DND-41 (cell line): ENCODE measurements around the gene PDE4D.

Experiments used
- ATAC-seq: fragments of 200-7000 bp; cut with Tn5 transposase; 3 replicates; pipeline ENCODE4 v1.9.1; 2021; ENCODE audit warnings: low read depth; ENCODE audit not compliant: insufficient read depth
- DNase-seq: peaks from one replicate; pipeline ENCODE4 v3.0.0-alpha.2; 2020
- H2AFZ ChIP-seq: 2 replicates; pipeline ENCODE4 v1.6.0; 2012; ENCODE audit warnings: low read depth, low read length
- H3K27ac ChIP-seq: 2 replicates; pipeline ENCODE4 v1.5.1; 2012; ENCODE audit warnings: low read length, inconsistent platforms
- H3K27me3 ChIP-seq: fragments of 200-600 bp; sonication (generic); 2 replicates; pipeline ENCODE4 v1.6.0; 2012; ENCODE audit warnings: low read length, mild to moderate bottlenecking, inconsistent platforms; ENCODE audit not compliant: insufficient read depth, poor library complexity
- H3K36me3 ChIP-seq: 2 replicates; pipeline ENCODE4 v1.5.1; 2012; ENCODE audit warnings: low read length, inconsistent platforms; ENCODE audit not compliant: insufficient read depth
- H3K4me1 ChIP-seq: 2 replicates; pipeline ENCODE4 v1.5.1; 2012; ENCODE audit warnings: mild to moderate bottlenecking, low read length; ENCODE audit not compliant: insufficient read depth
- H3K4me2 ChIP-seq: 2 replicates; pipeline ENCODE4 v1.6.0; 2012; ENCODE audit warnings: mild to moderate bottlenecking, moderate library complexity, low read length, inconsistent platforms; ENCODE audit not compliant: insufficient read depth
- H3K4me3 ChIP-seq, 2 experiments: fragments of 200-600 bp in 1 of 2; shearing (Covaris generic) in 1 of 2; 2 replicates each; pipeline ENCODE4 v1.5.1; 2012 to 2016; ENCODE audit warnings: inconsistent platforms in 2 of 2, low read length in 2 of 2, mild to moderate bottlenecking in 2 of 2, low read depth in 1 of 2, moderate library complexity in 1 of 2
- H3K79me2 ChIP-seq: 2 replicates; pipeline ENCODE4 v1.6.0; 2012; ENCODE audit warnings: low read length, inconsistent platforms; ENCODE audit not compliant: insufficient read depth
- H3K9ac ChIP-seq: 2 replicates; pipeline ENCODE4 v1.6.0; 2012; ENCODE audit warnings: low read depth, mild to moderate bottlenecking, inconsistent platforms, low read length, moderate library complexity
- H3K9me3 ChIP-seq: 2 replicates; pipeline ENCODE4 v1.5.1; 2012; ENCODE audit warnings: low read length, moderate library complexity, mild to moderate bottlenecking, inconsistent platforms; ENCODE audit not compliant: insufficient read depth, severe bottlenecking
- H4K20me1 ChIP-seq: 2 replicates; pipeline ENCODE4 v1.6.0; 2012; ENCODE audit warnings: low read length; ENCODE audit not compliant: insufficient read depth
- EZH2 ChIP-seq: IDR thresholded peaks from 3 replicates; pipeline ENCODE4 v1.6.1; 2012; ENCODE audit warnings: borderline replicate concordance, low read depth, mild to moderate bottlenecking, moderate library complexity, low read length, inconsistent platforms; ENCODE audit not compliant: severe bottlenecking
- TF ChIP-seq, protein P1 (sequence below): IDR thresholded peaks from 2 replicates; pipeline ENCODE4 v1.5.1; 2012; ENCODE audit warnings: borderline replicate concordance, low read length, moderate library complexity, mild to moderate bottlenecking; ENCODE audit not compliant: poor library complexity, severe bottlenecking; ENCODE audit errors: extremely low read depth

The PDE4D gene

DNA sequence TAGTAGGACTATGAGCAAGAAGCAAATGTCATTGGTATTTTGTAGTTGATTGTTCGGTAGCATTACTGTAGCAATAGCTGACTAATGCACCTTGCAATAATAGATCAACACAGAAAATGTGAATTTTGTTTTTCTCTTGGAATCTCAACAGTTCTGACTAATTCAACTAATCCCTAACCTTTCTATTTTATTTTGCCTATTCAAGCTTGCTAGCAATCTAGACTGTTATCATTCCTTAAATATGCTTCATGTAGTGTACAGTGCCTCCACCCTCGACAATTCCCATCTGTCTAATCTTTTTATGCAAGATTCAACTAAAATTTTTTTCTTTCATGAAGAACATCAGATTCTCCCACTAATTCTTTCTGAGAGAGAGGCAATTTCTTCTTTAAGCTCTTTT is 570.6 kb downstream of the PDE4D start:
- TF ChIP-seq, protein P1, sequence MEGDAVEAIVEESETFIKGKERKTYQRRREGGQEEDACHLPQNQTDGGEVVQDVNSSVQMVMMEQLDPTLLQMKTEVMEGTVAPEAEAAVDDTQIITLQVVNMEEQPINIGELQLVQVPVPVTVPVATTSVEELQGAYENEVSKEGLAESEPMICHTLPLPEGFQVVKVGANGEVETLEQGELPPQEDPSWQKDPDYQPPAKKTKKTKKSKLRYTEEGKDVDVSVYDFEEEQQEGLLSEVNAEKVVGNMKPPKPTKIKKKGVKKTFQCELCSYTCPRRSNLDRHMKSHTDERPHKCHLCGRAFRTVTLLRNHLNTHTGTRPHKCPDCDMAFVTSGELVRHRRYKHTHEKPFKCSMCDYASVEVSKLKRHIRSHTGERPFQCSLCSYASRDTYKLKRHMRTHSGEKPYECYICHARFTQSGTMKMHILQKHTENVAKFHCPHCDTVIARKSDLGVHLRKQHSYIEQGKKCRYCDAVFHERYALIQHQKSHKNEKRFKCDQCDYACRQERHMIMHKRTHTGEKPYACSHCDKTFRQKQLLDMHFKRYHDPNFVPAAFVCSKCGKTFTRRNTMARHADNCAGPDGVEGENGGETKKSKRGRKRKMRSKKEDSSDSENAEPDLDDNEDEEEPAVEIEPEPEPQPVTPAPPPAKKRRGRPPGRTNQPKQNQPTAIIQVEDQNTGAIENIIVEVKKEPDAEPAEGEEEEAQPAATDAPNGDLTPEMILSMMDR: no peak
- Histone ChIP-seq H4K20me1 (no peaks in the 10 kb centered on the region), H3K9me3 (no peaks in the 10 kb centered on the region), H3K36me3 (no peaks in the 10 kb centered on the region), H2AFZ (no peak overlapping the region), H3K27ac (no peak overlapping the region), H3K4me2 (no peak overlapping the region), H3K9ac (no peak overlapping the region), H3K79me2 (no peaks in the 10 kb centered on the region), H3K27me3 (no peaks in the 10 kb centered on the region), H3K4me1 (no peaks in the 10 kb centered on the region), H3K4me3 (no peak overlapping the region)
- ATAC-seq: no peak
- DNase-seq: no peak

DNA sequence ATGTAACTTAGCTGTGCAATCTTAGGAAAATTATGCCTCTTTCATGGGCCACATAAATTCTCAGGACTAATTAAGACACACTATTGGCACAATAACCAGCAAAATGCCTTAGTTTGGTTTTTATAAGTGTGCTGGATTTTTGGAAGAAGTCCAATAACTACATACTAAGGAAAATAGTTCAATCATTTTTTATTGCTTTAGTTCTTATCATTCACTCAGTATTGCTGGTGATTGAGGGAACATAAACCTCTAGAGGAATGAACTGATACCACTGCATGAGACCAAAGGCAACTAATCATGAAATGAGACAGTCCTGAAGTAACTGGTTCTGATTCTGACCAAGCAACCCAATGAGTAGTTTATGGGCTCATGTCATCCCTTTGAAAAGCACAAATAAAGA is 571.5 kb downstream of the PDE4D start:
- H3K4me3 ChIP-seq: no peak overlapping the region
- H3K4me2 ChIP-seq: no peak overlapping the region
- no peak overlapping the region for H3K27ac ChIP-seq
- no peaks in the 10 kb centered on the region for H3K79me2 ChIP-seq
- H3K9me3 ChIP-seq: no peaks in the 10 kb centered on the region
- H3K36me3 ChIP-seq: no peaks in the 10 kb centered on the region
- no peak for TF ChIP-seq EZH2
- TF ChIP-seq, protein P1: no peak
- DNase-seq: no peak
- no peak for ATAC-seq
- no peaks in the 10 kb centered on the region for H3K27me3 ChIP-seq
- no peak overlapping the region for H3K9ac ChIP-seq
- H2AFZ ChIP-seq: no peak overlapping the region
- no peaks in the 10 kb centered on the region for H3K4me1 ChIP-seq
- H4K20me1 ChIP-seq: no peaks in the 10 kb centered on the region

DNA sequence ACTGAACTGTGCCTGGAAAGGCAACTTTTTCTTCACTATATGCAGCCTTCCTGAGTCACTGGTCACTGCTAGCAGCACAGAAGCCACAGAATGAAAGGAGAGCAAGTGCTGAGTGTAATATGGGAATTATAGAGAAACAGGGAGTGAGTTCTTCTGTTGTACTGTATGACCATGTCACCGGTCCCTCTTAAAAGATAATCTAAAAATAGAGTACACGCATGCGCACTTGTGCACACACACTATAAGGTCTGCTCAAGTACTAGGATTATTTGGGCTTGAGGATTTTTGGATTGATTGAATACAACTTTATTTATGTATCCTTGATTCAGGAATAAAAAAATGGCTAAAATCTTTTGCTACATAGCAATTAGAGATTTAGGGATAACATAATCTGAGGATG is 571.9 kb downstream of the PDE4D start:
- DNase-seq (no peak), ATAC-seq (no peak)
- Histone ChIP-seq H3K27ac (no peak overlapping the region), H3K27me3 (no peaks in the 10 kb centered on the region), H3K4me2 (no peak overlapping the region), H3K9me3 (no peaks in the 10 kb centered on the region), H3K79me2 (no peaks in the 10 kb centered on the region), H3K4me1 (no peaks in the 10 kb centered on the region), H3K9ac (no peak overlapping the region), H4K20me1 (no peaks in the 10 kb centered on the region), H3K36me3 (no peaks in the 10 kb centered on the region), H2AFZ (no peak overlapping the region), H3K4me3 (no peak overlapping the region)
- TF ChIP-seq, protein P1: no peak
- TF ChIP-seq EZH2: no peak

DNA sequence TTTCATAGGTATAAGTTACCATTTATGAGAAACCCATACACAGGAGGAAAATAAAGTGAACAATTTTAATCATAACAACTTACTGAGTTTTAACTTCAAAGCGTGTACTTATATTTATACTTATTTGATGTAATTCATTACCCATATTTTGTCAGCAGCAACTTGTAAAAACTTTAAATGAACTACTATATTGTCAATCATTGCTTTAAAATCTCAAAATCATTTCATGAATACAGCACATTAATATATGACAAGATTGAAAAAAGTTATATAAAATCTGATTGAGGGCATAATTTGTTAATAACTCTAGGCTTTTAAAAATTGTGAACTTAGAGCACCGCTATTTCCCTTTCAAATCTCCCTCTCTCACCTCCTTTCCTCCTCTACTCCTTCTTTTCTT is 573.1 kb downstream of the PDE4D start:
- Histone ChIP-seq H3K4me2 (no peak overlapping the region), H4K20me1 (no peaks in the 10 kb centered on the region), H3K4me1 (no peaks in the 10 kb centered on the region), H3K27ac (no peak overlapping the region), H3K9ac (no peak overlapping the region), H3K9me3 (no peaks in the 10 kb centered on the region), H3K4me3 (no peak overlapping the region), H3K79me2 (no peaks in the 10 kb centered on the region), H3K27me3 (no peaks in the 10 kb centered on the region), H3K36me3 (no peaks in the 10 kb centered on the region), H2AFZ (no peak overlapping the region)
- TF ChIP-seq, protein P1: no peak
- TF ChIP-seq EZH2: no peak
- DNase-seq (no peak), ATAC-seq (no peak)
